B cell (primary cell): ENCODE measurements around the gene DAP. TPM values are rescaled to one million over a fixed set of nuclear protein-coding genes. Genes with fewer than 3 reads are reported as not detected.

Experiments
- ATAC-seq: fragments of 200-7000 bp; cut with Tn5 transposase; one replicate; pipeline ENCODE4 v1.10.0; 2021; ENCODE audit warnings: low read depth, mild to moderate bottlenecking, moderate number of reproducible peaks, moderate library complexity
- CTCF ChIA-PET: fragments of 350-600 bp; sonication (Branson Sonifier 250); formaldehyde crosslinking; loops from one replicate; lab custom pipeline; 2021; ENCODE audit warnings: antibody characterized with exemption, inconsistent platforms; lab: Charles Lee
- POLR2A ChIA-PET: fragments of 350-600 bp; sonication (Branson Sonifier 250); formaldehyde crosslinking; loops from one replicate; lab custom pipeline; 2021; ENCODE audit warnings: antibody characterized with exemption; lab: Charles Lee
- DNase-seq: peaks from one replicate; pipeline ENCODE4 v3.0.0; 2013
- H2AFZ ChIP-seq: 2 replicates; pipeline ENCODE4 v1.6.1; 2012; ENCODE audit warnings: mild to moderate bottlenecking, low read depth, low read length; ENCODE audit not compliant: insufficient read depth, poor library complexity, severe bottlenecking
- H3K27ac ChIP-seq, 2 donors: 1 replicate in 1 of 2; 2 replicates in 1 of 2; pipeline ENCODE4 v1.5.1; 2012 to 2013; ENCODE audit warnings: low read length in 2 of 2, mild to moderate bottlenecking in 2 of 2, moderate library complexity in 1 of 2
- H3K27me3 ChIP-seq, 4 experiments: fragments of 200-600 bp in 1 of 4; sonication (generic) in 1 of 4; replicated peaks in 1 of 4; 1 replicate in 2 of 4; 2 replicates in 2 of 4; pipeline versions ENCODE4 v1.6.1 to v1.7.0; 2013 to 2016; ENCODE audit warnings: low read length in 3 of 4, mild to moderate bottlenecking in 2 of 4, mixed read lengths in 1 of 4, moderate library complexity in 1 of 4; ENCODE audit not compliant: insufficient read depth in 4 of 4, control insufficient read depth in 3 of 4; ENCODE audit errors: control extremely low read depth in 1 of 4
- H3K36me3 ChIP-seq, 2 experiments: replicated peaks in 1 of 2; 1 replicate in 1 of 2; 2 replicates in 1 of 2; pipeline versions ENCODE4 v1.6.1 to v1.7.1; 2013; ENCODE audit warnings: low read length in 1 of 2; ENCODE audit not compliant: insufficient read depth in 2 of 2, control insufficient read depth in 1 of 2; ENCODE audit errors: control extremely low read depth in 1 of 2, extremely low read depth in 1 of 2
- H3K4me1 ChIP-seq, 2 donors: fragments of 200-600 bp in 1 of 2; sonication (generic) in 1 of 2; 1 replicate in 1 of 2; 2 replicates in 1 of 2; pipeline versions ENCODE4 v1.5.1 to v1.6.1; 2013 to 2017; ENCODE audit warnings: low read length in 2 of 2; ENCODE audit not compliant: control insufficient read depth in 2 of 2, insufficient read depth in 2 of 2
- H3K4me2 ChIP-seq: replicated peaks from 2 replicates; pipeline ENCODE3; 2012; ENCODE audit warnings: mild to moderate bottlenecking, low read depth, low read length; ENCODE audit not compliant: poor library complexity, severe bottlenecking
- H3K4me3 ChIP-seq, 5 experiments: fragments of 200-600 bp in 1 of 5; sonication (generic) in 1 of 5; 1 replicate in 3 of 5; 2 replicates in 2 of 5; pipeline versions ENCODE4 v1.5.1 to v1.7.0; 2011 to 2016; ENCODE audit warnings: low read length in 4 of 5, mild to moderate bottlenecking in 4 of 5, low read depth in 2 of 5, control low read depth in 1 of 5, moderate library complexity in 1 of 5; ENCODE audit not compliant: insufficient read depth in 1 of 5; ENCODE audit errors: control extremely low read depth in 1 of 5, extremely low read depth in 1 of 5
- H3K79me2 ChIP-seq: fragments of 200-600 bp; sonication (generic); one replicate; pipeline ENCODE4 v1.6.0; 2016; ENCODE audit warnings: low read length; ENCODE audit not compliant: control insufficient read depth, insufficient read depth
- H3K9ac ChIP-seq: fragments of 200-600 bp; sonication (generic); 2 replicates; pipeline ENCODE4 v1.6.1; 2017; ENCODE audit warnings: mild to moderate bottlenecking, low read length, moderate library complexity
- H3K9me3 ChIP-seq, 3 donors: one replicate each; pipeline versions ENCODE4 v1.6.1 to v1.7.1; 2013; ENCODE audit warnings: low read length in 2 of 3; ENCODE audit not compliant: control insufficient read depth in 2 of 3, insufficient read depth in 1 of 3; ENCODE audit errors: control extremely low read depth in 1 of 3
- H4K20me1 ChIP-seq: 2 replicates; pipeline ENCODE4 v1.6.0; 2012; ENCODE audit warnings: mild to moderate bottlenecking, low read length; ENCODE audit not compliant: insufficient read depth, control insufficient read depth, poor library complexity, severe bottlenecking
- H3K27ac Mint-ChIP-seq: one replicate; pipeline ENCODE4 v1.8.0; 2021; ENCODE audit warnings: mixed read lengths
- H3K27me3 Mint-ChIP-seq: one replicate; pipeline ENCODE4 v1.8.0; 2021; ENCODE audit warnings: mixed read lengths
- H3K4me1 Mint-ChIP-seq: one replicate; pipeline ENCODE4 v1.8.0; 2021; ENCODE audit warnings: mixed read lengths
- H3K4me3 Mint-ChIP-seq: one replicate; pipeline ENCODE4 v1.8.0; 2021; ENCODE audit warnings: mixed read lengths
- H3K9me3 Mint-ChIP-seq: one replicate; pipeline ENCODE4 v1.8.0; 2022; ENCODE audit warnings: mixed read lengths; ENCODE audit not compliant: insufficient read depth
- EZH2 ChIP-seq: IDR thresholded peaks from 2 replicates; pipeline ENCODE4 v1.6.1; 2012; ENCODE audit warnings: borderline replicate concordance, low read depth, mild to moderate bottlenecking, moderate library complexity, low read length; ENCODE audit not compliant: insufficient read depth, poor library complexity, severe bottlenecking
- WGBS: methylation state at CpG from one replicate; pipeline ENCODE4 v1.1.5; 2013; ENCODE audit warnings: missing lambda C conversion rate; ENCODE audit not compliant: insufficient coverage; 5-methylcytosine and 5-hydroxymethylcytosine counted together
- intact Hi-C: fragments of 100-400 bp; cut with micrococcal nuclease; formaldehyde crosslinking; loops from one replicate; pipeline ENCODE4 v1.10.0; 2022
- polyA plus RNA-seq: library from polyadenylated mRNA; depleted of rRNA; stranded (reverse); fragments of >200 nt; gene quantifications from 2 replicates; pipeline ENCODE4 v1.2.3, GENCODE V29; 2012
- total RNA-seq, 2 donors: library from RNA; stranded (reverse); fragments of 120-200 nt in 1 of 2; gene quantifications; 1 replicate in 1 of 2; 2 replicates in 1 of 2; pipeline versions ENCODE4 v1.2.3 to v1.2.4, GENCODE V29; 2013 to 2022
- TF ChIP-seq, protein P1 (sequence below): fragments of 200-600 bp; IDR thresholded peaks from one replicate; pipeline ENCODE4 v1.8.0; 2022; ENCODE audit warnings: antibody characterized with exemption, mild to moderate bottlenecking

Gene DAP
- total and polyA plus RNA-seq, 2 donors (not counting 1 experiment from before 2014, with no cell fraction given), result 42.6 to 49.8 TPM

DNA sequence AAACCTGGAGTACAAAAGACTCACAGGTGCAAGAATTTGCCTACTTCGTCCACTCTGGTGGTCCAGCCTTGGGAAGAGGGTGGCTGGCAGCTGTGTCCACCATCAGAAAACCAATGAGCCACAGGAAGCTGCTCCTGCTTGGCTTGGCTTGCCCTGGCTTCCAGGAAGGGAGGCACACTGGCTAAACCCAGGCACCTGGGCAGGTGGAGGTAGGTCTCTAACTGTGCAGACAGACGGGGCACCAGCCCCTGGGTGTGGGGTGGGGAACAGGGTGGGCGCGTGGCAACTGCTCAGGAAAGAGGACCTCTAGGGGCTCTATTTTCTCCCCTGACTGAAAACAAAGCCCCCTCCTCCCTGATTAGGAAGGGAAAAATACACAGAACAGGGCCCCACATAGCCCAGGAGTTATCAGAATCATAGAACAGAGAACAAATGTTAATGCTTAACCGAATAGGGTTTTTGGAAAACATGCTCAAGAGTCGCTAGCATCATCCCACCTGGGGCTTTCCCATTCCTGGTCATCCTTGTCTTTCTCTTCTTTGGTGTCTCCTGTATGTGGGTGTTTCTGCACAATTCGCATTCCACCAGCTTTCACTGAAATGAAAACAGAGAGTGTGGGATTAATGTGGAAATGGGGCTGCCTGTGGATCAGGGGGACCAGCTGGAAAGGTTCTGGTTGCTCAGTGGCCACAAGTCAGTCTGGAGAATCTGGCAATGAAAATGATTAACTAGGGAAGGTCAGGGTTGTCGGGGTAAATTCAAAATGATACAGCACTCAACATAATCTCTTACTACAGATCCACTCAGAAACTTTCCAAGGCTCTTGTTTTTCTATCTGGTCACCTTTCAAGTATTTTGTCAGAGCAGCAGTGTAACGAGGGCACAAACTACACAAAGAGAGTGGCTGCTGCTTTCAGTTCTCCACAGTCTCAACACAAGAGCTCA lies 13.1 kb downstream of the DAP start:
- H3K4me1 Mint-ChIP-seq, result peaks cover 15% of the 10 kb centered on the region
- ChIA-PET POLR2A (no interaction called here), CTCF (interaction anchor here (1.5 kb wide), 1 partner anchor 46 kb away, joined by 5 read pairs; no protein-coding TSS in a partner anchor)
- peaks cover 22% of the 10 kb centered on the region for H4K20me1 ChIP-seq
- DNase-seq (no peak), ATAC-seq (no peak)
- 89% methylated on average over 5 of the region's 9 CpGs for WGBS
- no peak overlapping the region for H3K4me2 ChIP-seq
- H3K4me3 ChIP-seq, result no peak overlapping the region
- no peak overlapping the region for H2AFZ ChIP-seq
- no peak overlapping the region for H3K4me3 Mint-ChIP-seq
- H3K9me3 Mint-ChIP-seq, result no peaks in the 10 kb centered on the region
- intact Hi-C loops, result no loop called here
- no peaks in the 10 kb centered on the region for H3K27me3 Mint-ChIP-seq
- H3K9me3 ChIP-seq, result no peaks in the 10 kb centered on the region
- H3K9ac ChIP-seq, result no peak overlapping the region
- TF ChIP-seq, protein P1, sequence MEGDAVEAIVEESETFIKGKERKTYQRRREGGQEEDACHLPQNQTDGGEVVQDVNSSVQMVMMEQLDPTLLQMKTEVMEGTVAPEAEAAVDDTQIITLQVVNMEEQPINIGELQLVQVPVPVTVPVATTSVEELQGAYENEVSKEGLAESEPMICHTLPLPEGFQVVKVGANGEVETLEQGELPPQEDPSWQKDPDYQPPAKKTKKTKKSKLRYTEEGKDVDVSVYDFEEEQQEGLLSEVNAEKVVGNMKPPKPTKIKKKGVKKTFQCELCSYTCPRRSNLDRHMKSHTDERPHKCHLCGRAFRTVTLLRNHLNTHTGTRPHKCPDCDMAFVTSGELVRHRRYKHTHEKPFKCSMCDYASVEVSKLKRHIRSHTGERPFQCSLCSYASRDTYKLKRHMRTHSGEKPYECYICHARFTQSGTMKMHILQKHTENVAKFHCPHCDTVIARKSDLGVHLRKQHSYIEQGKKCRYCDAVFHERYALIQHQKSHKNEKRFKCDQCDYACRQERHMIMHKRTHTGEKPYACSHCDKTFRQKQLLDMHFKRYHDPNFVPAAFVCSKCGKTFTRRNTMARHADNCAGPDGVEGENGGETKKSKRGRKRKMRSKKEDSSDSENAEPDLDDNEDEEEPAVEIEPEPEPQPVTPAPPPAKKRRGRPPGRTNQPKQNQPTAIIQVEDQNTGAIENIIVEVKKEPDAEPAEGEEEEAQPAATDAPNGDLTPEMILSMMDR, result no peak
- no peak for TF ChIP-seq EZH2
- peaks cover 47% of the 10 kb centered on the region for H3K79me2 ChIP-seq
- H3K27ac ChIP-seq, result no peak overlapping the region
- H3K4me1 ChIP-seq, result peaks cover 4% of the 10 kb centered on the region in 2 donors
- H3K27me3 ChIP-seq, result no peaks in the 10 kb centered on the region
- peaks cover 4 to 68% of the 10 kb centered on the region in 2 experiments for H3K36me3 ChIP-seq
- no peak overlapping the region for H3K27ac Mint-ChIP-seq

DNA sequence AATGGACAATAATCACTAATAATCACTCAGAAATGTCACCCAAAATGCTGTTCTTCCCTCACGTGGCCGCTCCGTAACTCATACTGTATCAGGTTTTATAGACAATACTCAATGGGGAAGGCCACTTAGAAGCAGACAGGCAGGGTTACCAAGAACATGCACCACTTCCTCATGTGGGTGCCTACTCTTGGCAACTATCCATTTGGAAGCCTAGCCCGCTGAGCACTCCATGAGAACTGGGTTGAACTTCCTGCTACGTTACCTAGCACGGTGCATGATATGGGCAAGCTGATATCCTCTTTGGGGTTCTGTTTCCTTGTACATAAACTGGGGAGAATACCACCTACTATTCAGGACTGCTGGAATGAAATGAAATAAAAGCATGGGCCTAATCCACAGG lies 14.3 kb downstream of the DAP start:
- H3K9ac ChIP-seq, result no peak overlapping the region
- Mint-ChIP-seq H3K4me1 (peaks cover 12% of the 10 kb centered on the region), H3K27ac (no peak overlapping the region), H3K27me3 (no peaks in the 10 kb centered on the region), H3K4me3 (no peak overlapping the region), H3K9me3 (no peaks in the 10 kb centered on the region)
- no peaks in the 10 kb centered on the region for H3K9me3 ChIP-seq
- ChIA-PET POLR2A (no interaction called here), CTCF (no interaction called here)
- H3K27ac ChIP-seq, result no peak overlapping the region
- no peak for ATAC-seq
- TF ChIP-seq EZH2, result no peak
- TF ChIP-seq, protein P1, result no peak
- H3K4me1 ChIP-seq, result peaks cover 4% of the 10 kb centered on the region in 2 donors
- no peak overlapping the region for H3K4me2 ChIP-seq
- no peak overlapping the region for H3K4me3 ChIP-seq
- H3K36me3 ChIP-seq, result peaks cover 4 to 70% of the 10 kb centered on the region in 2 experiments
- peaks cover 41% of the 10 kb centered on the region for H3K79me2 ChIP-seq
- peaks cover 20% of the 10 kb centered on the region for H4K20me1 ChIP-seq
- no peaks in the 10 kb centered on the region for H3K27me3 ChIP-seq
- no peak overlapping the region for H2AFZ ChIP-seq
- WGBS, result 60% methylated on average over 4 of the region's 6 CpGs
- intact Hi-C loops, result no loop called here
- DNase-seq, result no peak
